22Rv1 (cell line): Measurements from ENCODE around the gene TNC.

Source experiments
- H3K27ac ChIP-seq: fragments of 450-650 bp; 2 replicates; pipeline ENCODE4 v1.5.1; 2017
- CTCF ChIP-seq: fragments of 450-650 bp; IDR thresholded peaks from 2 replicates; pipeline ENCODE4 v1.5.1; 2017; ENCODE audit warnings: mild to moderate bottlenecking
- ZFX ChIP-seq: fragments of 450-650 bp; IDR thresholded peaks from 2 replicates; pipeline ENCODE4 v1.6.1; 2017; ENCODE audit warnings: antibody characterized with exemption, borderline replicate concordance

The TNC gene

GRCh38 chr9:115073456-115073855 lies 44.5 kb downstream of the TNC start:
- no peak overlapping the region for H3K27ac ChIP-seq
- TF ChIP-seq ZFX, result no peak
- TF ChIP-seq CTCF, result no peak

- no peak overlapping the region for H3K27ac ChIP-seq
- TF ChIP-seq CTCF, result no peak
- no peak for TF ChIP-seq ZFX
These were observed 46.8 kb downstream of the TNC start for GRCh38 chr9:115071176-115071575.

- TF ChIP-seq CTCF (no peak), ZFX (no peak)
- H3K27ac ChIP-seq, result no peak overlapping the region
These were observed 48.2 kb downstream of the TNC start for GRCh38 chr9:115069771-115070170.

- TF ChIP-seq CTCF (no peak), ZFX (no peak)
- no peak overlapping the region for H3K27ac ChIP-seq
These were observed 48.7 kb downstream of the TNC start for GRCh38 chr9:115069302-115069701.

- H3K27ac ChIP-seq, result no peak overlapping the region
- TF ChIP-seq ZFX (no peak), CTCF (no peak)
These were observed 49.9 kb downstream of the TNC start for GRCh38 chr9:115068031-115068430.

GRCh38 chr9:115063058-115063845 lies 54.7 kb downstream of the TNC start:
- H3K27ac ChIP-seq, result no peak overlapping the region
- TF ChIP-seq ZFX (no peak), CTCF (no peak)

GRCh38 chr9:115058684-115059315 lies 59.2 kb downstream of the TNC start:
- no peak overlapping the region for H3K27ac ChIP-seq
- TF ChIP-seq CTCF, result no peak
- no peak for TF ChIP-seq ZFX
